ENCODE measurements around the gene NOTCH1. TPM values are rescaled to one million over a fixed set of nuclear protein-coding genes. Genes with fewer than 3 reads are reported as not detected.

The NOTCH1 gene
- total RNA-seq = 7.2 and 9.7 TPM in 2 replicates

GRCh38 chr9:136545965-136546696, at the start of gene NOTCH1:
NOTCH1 (minus strand) TSS chr9:136546048; CDS start chr9:136545786, 262 bp downstream.

GRCh38 chr9:136482793-136483588, 62.9 kb downstream of the NOTCH1 start, which contains the start of gene SEC16A:
SEC16A (minus strand) TSS chr9:136483040; CDS start chr9:136477615, 5,425 bp downstream.

Other genes starting within 250 kb of the NOTCH1 start
- gene CCDC187, start 242.0 kb downstream of the NOTCH1 start, total RNA-seq = not detected in 2 replicates
- gene GPSM1, start 218.5 kb downstream of the NOTCH1 start, total RNA-seq = 99.4 and 110 TPM in 2 replicates
- gene DNLZ, start 182.3 kb downstream of the NOTCH1 start, total RNA-seq = 53.7 and 65.4 TPM in 2 replicates
- 1.9 and 2.4 TPM in 2 replicates for gene CARD9, start 172.4 kb downstream of the NOTCH1 start, total RNA-seq
- 6.7 and 8.1 TPM in 2 replicates for gene SNAPC4, start 145.9 kb downstream of the NOTCH1 start, total RNA-seq
- gene ENTR1, start 135.4 kb downstream of the NOTCH1 start, total RNA-seq = 43.0 and 45.2 TPM in 2 replicates
- 52.8 and 62.6 TPM in 2 replicates for gene PMPCA, start 135.4 kb downstream of the NOTCH1 start, total RNA-seq
- gene INPP5E, start 106.2 kb downstream of the NOTCH1 start, total RNA-seq = 10.0 and 11.9 TPM in 2 replicates
- gene SEC16A, start 63.0 kb downstream of the NOTCH1 start, total RNA-seq = 27.6 and 33.7 TPM in 2 replicates
- gene EGFL7, start 116.9 kb upstream of the NOTCH1 start, total RNA-seq = 2.1 and 2.4 TPM in 2 replicates
- 35.5 and 36.6 TPM in 2 replicates for gene AGPAT2, start 141.4 kb upstream of the NOTCH1 start, total RNA-seq
- gene DIPK1B, start 166.5 kb upstream of the NOTCH1 start, total RNA-seq = 1.5 and 2.5 TPM in 2 replicates
- not detected in 2 replicates for gene LCN10, start 196.9 kb upstream of the NOTCH1 start, total RNA-seq
- not detected in 2 replicates for gene LCN6, start 202.5 kb upstream of the NOTCH1 start, total RNA-seq
- gene LCN8, start 212.2 kb upstream of the NOTCH1 start, total RNA-seq = not detected in 2 replicates
- not detected in 2 replicates for gene LCN15, start 218.5 kb upstream of the NOTCH1 start, total RNA-seq
- gene TMEM141, start 245.3 kb upstream of the NOTCH1 start, total RNA-seq = 85.4 and 89.2 TPM in 2 replicates